Measurements from ENCODE around the gene FAM163B. TPM values are rescaled to one million over a fixed set of nuclear protein-coding genes. Genes with fewer than 3 reads are reported as not detected.

The FAM163B gene
- polyA plus RNA-seq, 4 donors: 0.19 to 0.42 TPM; not detected in 2

- no peak for DNase-seq (ENCODE audit: low read depth in 4 of 4, low spot score in 3 of 4)
Measured at GRCh38 chr9:133603135-133603927, 5.9 kb downstream of the FAM163B start.

GRCh38 chr9:133602277-133602676 is 6.9 kb downstream of the FAM163B start:
- no peak for DNase-seq (ENCODE audit: low read depth in 4 of 4, low spot score in 3 of 4)

GRCh38 chr9:133601746-133602145 is 7.4 kb downstream of the FAM163B start:
- no peak for DNase-seq (ENCODE audit: low read depth in 4 of 4, low spot score in 3 of 4)

- no peak for DNase-seq (ENCODE audit: low read depth in 4 of 4, low spot score in 3 of 4)
Measured at GRCh38 chr9:133600739-133601138, 8.4 kb downstream of the FAM163B start.

GRCh38 chr9:133599470-133600173 is 9.6 kb downstream of the FAM163B start:
- no peak for DNase-seq (ENCODE audit: low read depth in 4 of 4, low spot score in 3 of 4)

GRCh38 chr9:133598978-133599377 is 10.2 kb downstream of the FAM163B start:
- no peak for DNase-seq (ENCODE audit: low read depth in 4 of 4, low spot score in 3 of 4)

- DNase-seq (ENCODE audit: low read depth in 4 of 4, low spot score in 3 of 4): no peak
Measured at GRCh38 chr9:133597316-133597957, 11.8 kb downstream of the FAM163B start.

GRCh38 chr9:133595910-133596309 is 13.3 kb downstream of the FAM163B start:
- no peak for DNase-seq (ENCODE audit: low read depth in 4 of 4, low spot score in 3 of 4)

GRCh38 chr9:133594310-133594709 is 14.9 kb downstream of the FAM163B start:
- no peak for DNase-seq (ENCODE audit: low read depth in 4 of 4, low spot score in 3 of 4)

- DNase-seq (ENCODE audit: low read depth in 4 of 4, low spot score in 3 of 4): no peak
Measured at GRCh38 chr9:133593587-133594253, 15.5 kb downstream of the FAM163B start.

GRCh38 chr9:133592731-133593409 is 16.3 kb downstream of the FAM163B start:
- DNase-seq (ENCODE audit: low read depth in 4 of 4, low spot score in 3 of 4): no peak

- no peak for DNase-seq (ENCODE audit: low read depth in 4 of 4, low spot score in 3 of 4)
Measured at GRCh38 chr9:133591985-133592384, 17.2 kb downstream of the FAM163B start.

GRCh38 chr9:133591116-133591910 is 17.9 kb downstream of the FAM163B start:
- no peak for DNase-seq (ENCODE audit: low read depth in 4 of 4, low spot score in 3 of 4)

- DNase-seq (ENCODE audit: low read depth in 4 of 4, low spot score in 3 of 4): no peak
Measured at GRCh38 chr9:133590231-133590855, 18.8 kb downstream of the FAM163B start.

GRCh38 chr9:133589454-133590227 is 19.5 kb downstream of the FAM163B start:
- DNase-seq (ENCODE audit: low read depth in 4 of 4, low spot score in 3 of 4): no peak

- DNase-seq (ENCODE audit: low read depth in 4 of 4, low spot score in 3 of 4): no peak
Measured at GRCh38 chr9:133587466-133587865, 21.7 kb downstream of the FAM163B start.

- DNase-seq (ENCODE audit: low read depth in 4 of 4, low spot score in 3 of 4): no peak
Measured at GRCh38 chr9:133587051-133587450, 22.1 kb downstream of the FAM163B start.

Data from left renal pelvis (tissue), 4 donors.